Measurements from ENCODE around the gene LIPC. TPM values are rescaled to one million over a fixed set of nuclear protein-coding genes. Genes with fewer than 3 reads are reported as not detected.

Gene LIPC
- total and polyA plus RNA-seq, 10 of the 15 experiments (the other 5 are each of a cell fraction or from before 2014, with no cell fraction given) = 0.06 to 0.31 (median 0.16) TPM; not detected in 1

DNA sequence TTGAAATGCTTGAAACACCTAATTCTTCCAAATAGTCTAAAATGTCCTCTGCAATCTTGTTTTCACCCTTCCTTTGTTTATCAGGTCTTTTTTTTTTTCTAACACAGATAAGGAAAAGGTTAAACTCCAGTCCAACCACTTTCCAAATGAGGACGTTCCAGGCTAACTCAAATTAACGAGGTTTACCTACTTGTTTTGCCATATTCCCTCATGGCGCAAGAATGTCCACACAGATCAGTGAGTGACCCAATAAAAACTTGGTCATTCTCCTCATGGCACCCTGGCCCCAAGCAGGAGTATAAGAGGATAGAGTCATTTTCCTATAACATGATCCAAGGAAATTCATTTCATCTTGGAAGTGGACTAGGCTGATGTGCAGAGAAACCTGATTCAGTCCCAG, 6.6 kb upstream of the LIPC start:
- in situ Hi-C loops (cut with MboI) (no loop called here), intact Hi-C loops (cut with micrococcal nuclease; ENCODE audit: unreplicated experiment) (no loop called here)
- H4K20me1 ChIP-seq (ENCODE audit: control insufficient read depth, insufficient read depth) = no peaks in the 10 kb centered on the region
- POLR2A ChIA-PET = interaction anchor here (0.7 kb wide), 1 partner anchor 72 kb away, joined by 3 read pairs; no protein-coding TSS in a partner anchor
- no peak overlapping the region for H3K9ac ChIP-seq (ENCODE audit: control insufficient read depth, insufficient read depth, low read length)
- BruUV-seq (replicated peaks) = no TSS peak
- ATAC-seq = no peak
- RAD21 ChIA-PET (ENCODE audit: unreplicated experiment) = no interaction called here
- H3K4me1 ChIP-seq (ENCODE audit: control insufficient read depth, insufficient read depth, low read length) = peaks cover 9% of the 10 kb centered on the region; the same call in 1 of the 2 replicates
- H3K4me2 ChIP-seq (ENCODE audit: control insufficient read depth, insufficient read depth) = no peak overlapping the region
- no peak overlapping the region for H2AFZ ChIP-seq (ENCODE audit: control insufficient read depth, low read depth, low read length)
- no peak for FAIRE-seq
- no peaks in the 10 kb centered on the region for H3K27me3 ChIP-seq (replicated peaks in 1 of 2; ENCODE audit: control insufficient read depth in 2 of 2, insufficient read depth in 2 of 2, low read length in 1 of 2)
- no peaks in the 10 kb centered on the region for H3K9me3 ChIP-seq (replicated peaks; ENCODE audit: control insufficient read depth, insufficient read depth, low read length)
- H3K27ac ChIP-seq (ENCODE audit: control insufficient read depth, insufficient read depth) = no peak overlapping the region
- 84% methylated on average over 3 of the region's 3 CpGs for WGBS (ENCODE audit: insufficient coverage, insufficient replicate concordance, low lambda C conversion rate, missing lambda C conversion rate)
- no peaks in the 10 kb centered on the region for H3K36me3 ChIP-seq (ENCODE audit: control insufficient read depth in 2 of 2, insufficient read depth in 2 of 2, low read length in 1 of 2)
- SMC1A ChIA-PET (ENCODE audit: uncharacterized antibody, unreplicated experiment) = no interaction called here
- no peak overlapping the region for H3K4me3 ChIP-seq
- CTCF ChIA-PET = interaction anchor here (1.2 kb wide), 1 partner anchor 115 kb away, joined by 3 read pairs; no protein-coding TSS in a partner anchor
- DNase-seq (ENCODE audit: low read depth, low spot score) = no peak
- TF ChIP-seq STAT3 (IDR thresholded peaks at IDR 0.05; ENCODE audit: low read depth, low read length) (no peak), MYC (IDR thresholded peaks at IDR 0.05; ENCODE audit: insufficient read depth, insufficient read length, insufficient replicate concordance, low read length, severe bottlenecking) (no peak), HDGF (IDR thresholded peaks at IDR 0.05) (no peak), FOS (IDR thresholded peaks at IDR 0.05; ENCODE audit: borderline replicate concordance, extremely low read depth, insufficient read length) (no peak), KDM1A (IDR thresholded peaks at IDR 0.05; ENCODE audit: borderline replicate concordance) (no peak), BCL11A (IDR thresholded peaks at IDR 0.05; ENCODE audit: low read depth, low read length) (no peak), ZNF24 (IDR thresholded peaks at IDR 0.05) (no peak), RCOR1 (conservative IDR thresholded peaks at IDR 0.05; ENCODE audit: low read depth, low read length) (no peak), ETV6 (conservative IDR thresholded peaks at IDR 0.05 in 1 of 2, IDR thresholded peaks at IDR 0.05 in 1 of 2; ENCODE audit: borderline replicate concordance in 1 of 2, low read depth in 1 of 2) (no peak), MXI1 (IDR thresholded peaks at IDR 0.05; ENCODE audit: low read depth, low read length) (no peak), ZNF217 (IDR thresholded peaks at IDR 0.05) (no peak), TARDBP (IDR thresholded peaks at IDR 0.05; ENCODE audit: borderline replicate concordance) (no peak), RFX5 (IDR thresholded peaks at IDR 0.05; ENCODE audit: low read depth, low read length) (no peak), JUNB (IDR thresholded peaks at IDR 0.05) (no peak), SMAD5 (IDR thresholded peaks at IDR 0.05; ENCODE audit: low read depth) (no peak), NRF1 (conservative IDR thresholded peaks at IDR 0.05; ENCODE audit: low read depth, low read length) (no peak)
- TF ChIP-seq, protein P1, sequence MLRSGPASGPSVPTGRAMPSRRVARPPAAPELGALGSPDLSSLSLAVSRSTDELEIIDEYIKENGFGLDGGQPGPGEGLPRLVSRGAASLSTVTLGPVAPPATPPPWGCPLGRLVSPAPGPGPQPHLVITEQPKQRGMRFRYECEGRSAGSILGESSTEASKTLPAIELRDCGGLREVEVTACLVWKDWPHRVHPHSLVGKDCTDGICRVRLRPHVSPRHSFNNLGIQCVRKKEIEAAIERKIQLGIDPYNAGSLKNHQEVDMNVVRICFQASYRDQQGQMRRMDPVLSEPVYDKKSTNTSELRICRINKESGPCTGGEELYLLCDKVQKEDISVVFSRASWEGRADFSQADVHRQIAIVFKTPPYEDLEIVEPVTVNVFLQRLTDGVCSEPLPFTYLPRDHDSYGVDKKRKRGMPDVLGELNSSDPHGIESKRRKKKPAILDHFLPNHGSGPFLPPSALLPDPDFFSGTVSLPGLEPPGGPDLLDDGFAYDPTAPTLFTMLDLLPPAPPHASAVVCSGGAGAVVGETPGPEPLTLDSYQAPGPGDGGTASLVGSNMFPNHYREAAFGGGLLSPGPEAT (IDR thresholded peaks at IDR 0.05; ENCODE audit: low read depth) = no peak
- H3K79me2 ChIP-seq (ENCODE audit: control insufficient read depth, insufficient read depth, low read length) = no peaks in the 10 kb centered on the region

Data from GM12878 (cell line).